ENCODE data around the gene KISS1. TPM values are rescaled to one million over a fixed set of nuclear protein-coding genes. Genes with fewer than 3 reads are reported as not detected.
A peak's percentile ranks its signal among the peaks of the same experiment; 100 is the strongest.

Gene KISS1
- total and polyA plus RNA-seq, 2 of the 4 experiments (the other 2 are of a cell fraction), result 11.7 to 27.3 TPM

GRCh38 chr1:204161609-204162493, 34.4 kb downstream of the KISS1 start:
- H3K23ac ChIP-seq (ENCODE audit: low read depth, low read length), result no peak overlapping the region
- peak overlapping the region; percentile 86 for H2AK5ac ChIP-seq (ENCODE audit: low read depth, low read length)
- no peak overlapping the region for H3K9ac ChIP-seq (ENCODE audit: low read depth, low read length)
- H3K4me1 ChIP-seq (ENCODE audit: control insufficient read depth, insufficient read depth, low read length), result no peaks in the 10 kb centered on the region
- no peaks in the 10 kb centered on the region for H3K79me1 ChIP-seq (ENCODE audit: low read depth in 1 of 2, low read length in 2 of 2)
- H3K27ac ChIP-seq (ENCODE audit: insufficient read depth, low read length), result no peak overlapping the region
- ChIA-PET CTCF (interaction anchor here (0.8 to 2.5 kb wide), 11 partner anchors 9 to 342 kb away, joined by 3 to 32 read pairs (median 5); partner anchors contain the start of genes KISS1 and PLEKHA6), POLR2A (ENCODE audit: unreplicated experiment) (no interaction called here)
- H2BK120ac ChIP-seq (ENCODE audit: low read depth, low read length), result peak overlapping the region; percentile 81; the same call in 1 of the 2 replicates
- BruUV-seq (replicated peaks), result no TSS peak
- H4K20me1 ChIP-seq (ENCODE audit: insufficient read depth, low read length), result no peaks in the 10 kb centered on the region
- ATAC-seq (ENCODE audit: low read depth) (no peak), DNase-seq (no peak)
- H2BK20ac ChIP-seq (ENCODE audit: low read depth, low read length), result no peak overlapping the region; the same call in 1 of the 2 replicates
- 60% methylated on average over 1 of the region's 14 CpGs; no CpG with 5 or more reads in 1 of the 2 experiments for WGBS, 2 experiments (ENCODE audit: extremely low coverage in 2 of 2, insufficient read length in 1 of 2)
- no peak overlapping the region for H3K4me3 ChIP-seq (ENCODE audit: insufficient read depth, low read depth, low read length)
- H4K5ac ChIP-seq (ENCODE audit: low read depth, low read length), result no peak overlapping the region
- H4K8ac ChIP-seq (ENCODE audit: low read depth in 2 of 2, low read length in 2 of 2), result no peak overlapping the region; a peak in 1 of 4 replicates
- 0 out of 2 replicates have a peak overlapping the region, but pooled peaks have one; percentile 58 for H3K4ac ChIP-seq (ENCODE audit: low read depth, low read length)
- H2BK15ac ChIP-seq (ENCODE audit: low read depth, low read length), result 0 out of 3 replicates have a peak overlapping the region, but pooled peaks have one; percentile 7
- H3K9me3 ChIP-seq (ENCODE audit: control insufficient read depth, insufficient read depth, low read length), result no peaks in the 10 kb centered on the region
- no peak overlapping the region for H3K4me2 ChIP-seq (ENCODE audit: low read depth, low read length)
- dilution Hi-C loops (cut with HindIII; ENCODE audit: low sequenced_read_pairs, unreplicated experiment), result loop anchor here (25.0 kb wide), 1 partner anchor 225 kb away; no protein-coding TSS in a partner anchor
- H2AK9ac ChIP-seq (replicated peaks; ENCODE audit: low read depth, low read length, poor library complexity), result peak overlapping the region; percentile 94
- H3K27me3 ChIP-seq (ENCODE audit: control insufficient read depth, insufficient read depth, low read length), result peaks cover 6% of the 10 kb centered on the region; the same call in 1 of the 2 replicates
- in situ Hi-C loops (cut with MboI; ENCODE audit: low sequenced_read_pairs), result no loop called here
- intact Hi-C loops (cut with micrococcal nuclease), result loop anchor here (1.0 to 5.0 kb wide), 4 partner anchors 45 to 340 kb away; no protein-coding TSS in a partner anchor
- no peak overlapping the region for H3K18ac ChIP-seq (ENCODE audit: low read depth, low read length)
- H3K56ac ChIP-seq (ENCODE audit: extremely low read depth, insufficient read depth, low read length), result no peak overlapping the region
- H4K91ac ChIP-seq (ENCODE audit: insufficient read depth, low read depth, low read length), result no peak overlapping the region
- H3K9me1 ChIP-seq (ENCODE audit: insufficient read depth, low read length), result no peaks in the 10 kb centered on the region
- no peaks in the 10 kb centered on the region for H3K36me3 ChIP-seq (ENCODE audit: control insufficient read depth, insufficient read depth, low read length)
- no peak overlapping the region for H2BK5ac ChIP-seq (ENCODE audit: low read depth, low read length, poor library complexity, severe bottlenecking)
- no peak overlapping the region for H3K14ac ChIP-seq (replicated peaks; ENCODE audit: low read depth, low read length)
- H2AFZ ChIP-seq (replicated peaks; ENCODE audit: low read length, poor library complexity), result peak overlapping the region; percentile 60
- no peak for TF ChIP-seq USF2 (IDR thresholded peaks at IDR 0.05; ENCODE audit: low read depth, low read length)
- no peak for TF ChIP-seq SMC3 (IDR thresholded peaks at IDR 0.05; ENCODE audit: low read depth, low read length)
- TF ChIP-seq CTCF (conservative IDR thresholded peaks at IDR 0.05; ENCODE audit: low read depth, low read length), result no peak
- TF ChIP-seq CEBPB (IDR thresholded peaks at IDR 0.05; ENCODE audit: low read depth, low read length), result no peak
- TF ChIP-seq BHLHE40 (IDR thresholded peaks at IDR 0.05; ENCODE audit: low read depth, low read length), result no peak
- TF ChIP-seq MAZ (IDR thresholded peaks at IDR 0.05; ENCODE audit: borderline replicate concordance, low read depth, low read length), result no peak
- TF ChIP-seq NFE2L2 (IDR thresholded peaks at IDR 0.05; ENCODE audit: low read depth, low read length), result no peak
- TF ChIP-seq RFX5 (IDR thresholded peaks at IDR 0.05; ENCODE audit: low read depth, low read length), result no peak
- no peak for TF ChIP-seq MAFK (IDR thresholded peaks at IDR 0.05; ENCODE audit: low read depth, low read length)
- no peak for TF ChIP-seq POLR2A (IDR thresholded peaks at IDR 0.05; ENCODE audit: low read depth, low read length)
- no peak for TF ChIP-seq MXI1 (IDR thresholded peaks at IDR 0.05; ENCODE audit: borderline replicate concordance, low read depth, low read length)
- TF ChIP-seq RCOR1 (IDR thresholded peaks at IDR 0.05; ENCODE audit: insufficient replicate concordance, low read length), result no peak
- no peak for TF ChIP-seq FOS (IDR thresholded peaks at IDR 0.05; ENCODE audit: low read depth, low read length)
- no peak for TF ChIP-seq RAD21 (IDR thresholded peaks at IDR 0.05; ENCODE audit: low read length)

All from IMR-90 (cell line).